SH-SY5Y (cell line): ENCODE data around the gene MAN1A2.

Experiments used
- GATA2 ChIP-seq: IDR thresholded peaks from 2 replicates; pipeline ENCODE4 v1.6.1; 2011; ENCODE audit warnings: mild to moderate bottlenecking, low read depth, low read length
- GATA3 ChIP-seq: IDR thresholded peaks from 2 replicates; pipeline ENCODE4 v1.6.1; 2011; ENCODE audit warnings: low read depth, mild to moderate bottlenecking, low read length, moderate library complexity

DNA sequence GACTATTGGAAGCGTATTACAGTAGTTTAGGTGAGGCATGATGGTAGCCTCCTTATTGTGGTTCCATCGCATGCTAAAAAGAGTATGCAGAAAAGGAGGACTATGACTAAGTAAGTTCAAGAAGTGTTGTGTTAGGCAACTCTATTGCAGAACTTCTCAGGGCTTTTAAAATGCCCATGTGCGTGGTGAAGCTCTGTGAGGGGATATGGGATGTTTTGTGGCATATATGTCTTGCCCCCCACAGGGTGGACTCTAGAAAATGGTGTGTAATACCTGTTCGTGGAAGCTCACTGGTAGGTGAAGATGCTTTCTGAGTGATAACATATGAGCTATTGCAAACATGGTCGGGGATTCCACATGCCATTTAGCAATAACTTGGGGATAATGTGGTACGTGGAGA, 31.7 kb downstream of the MAN1A2 start:
- TF ChIP-seq GATA2 (no peak), GATA3 (no peak)
